ENCODE data around the gene MRPL24.

MRPL24 gene

DNA sequence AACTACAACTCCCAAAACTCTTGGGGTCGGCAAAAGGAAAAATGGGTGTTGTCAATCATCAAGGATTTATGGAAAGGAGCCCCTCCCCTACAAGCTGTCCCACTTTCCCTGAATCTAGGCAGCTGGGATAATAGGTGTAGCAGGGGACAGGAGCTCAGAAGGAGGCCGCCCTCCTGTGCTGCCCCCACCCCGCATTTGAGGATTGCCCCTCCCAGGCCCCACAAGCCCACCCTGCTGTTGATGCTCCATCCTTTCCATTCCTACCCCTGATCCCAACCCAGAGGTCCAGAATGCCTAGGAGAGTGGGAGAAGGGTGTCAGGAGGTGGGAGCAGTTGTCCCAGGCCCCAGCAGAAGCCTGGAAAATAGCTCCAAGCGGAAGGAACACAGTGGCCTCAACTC is 1.9 kb upstream of the MRPL24 start:
- no peak for DNase-seq

DNA sequence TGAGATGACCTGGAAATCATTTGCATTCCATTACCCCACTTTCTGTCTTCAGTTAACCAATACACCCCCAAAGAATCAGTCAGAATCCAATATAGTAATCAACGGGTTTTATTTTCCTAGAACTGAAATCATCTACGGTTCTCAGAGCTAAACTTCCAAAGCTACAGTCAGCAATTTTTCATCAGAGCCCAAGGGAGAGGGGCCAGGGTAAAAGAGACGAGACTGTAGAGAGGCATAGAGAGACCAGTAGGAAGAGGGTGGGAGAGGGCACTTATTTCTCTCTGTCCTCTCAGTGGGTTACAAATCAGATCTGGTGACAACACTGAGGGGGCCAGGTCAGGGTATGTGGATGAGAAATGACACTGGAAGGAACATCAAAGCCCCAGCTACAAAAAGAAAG is 1.1 kb upstream of the MRPL24 start:
- DNase-seq: no peak

DNA sequence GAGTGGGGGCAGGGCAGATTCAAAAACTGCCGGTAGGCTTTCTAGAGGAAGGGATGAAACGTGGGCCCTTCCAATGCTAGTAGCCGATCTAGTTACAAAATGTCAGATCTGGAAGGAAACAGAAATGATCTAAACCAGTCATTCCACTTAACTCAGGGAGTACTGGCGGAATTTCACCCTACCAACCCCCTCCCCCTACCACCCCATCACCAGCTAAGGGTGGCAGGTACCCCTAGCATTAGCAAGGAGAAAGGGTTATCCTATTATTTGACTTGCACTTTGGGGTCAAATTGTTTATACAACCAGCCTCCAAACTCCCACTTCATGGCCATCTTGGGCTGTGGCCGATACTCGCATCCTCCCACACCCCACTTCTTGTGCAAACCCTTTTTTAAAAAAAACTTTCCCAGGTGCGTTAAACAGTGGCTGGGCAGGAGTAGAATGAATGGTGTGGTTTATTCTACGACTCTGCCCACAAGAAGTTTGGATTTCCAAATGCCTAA is 644 bp upstream of the MRPL24 start:
- no peak for DNase-seq

DNA sequence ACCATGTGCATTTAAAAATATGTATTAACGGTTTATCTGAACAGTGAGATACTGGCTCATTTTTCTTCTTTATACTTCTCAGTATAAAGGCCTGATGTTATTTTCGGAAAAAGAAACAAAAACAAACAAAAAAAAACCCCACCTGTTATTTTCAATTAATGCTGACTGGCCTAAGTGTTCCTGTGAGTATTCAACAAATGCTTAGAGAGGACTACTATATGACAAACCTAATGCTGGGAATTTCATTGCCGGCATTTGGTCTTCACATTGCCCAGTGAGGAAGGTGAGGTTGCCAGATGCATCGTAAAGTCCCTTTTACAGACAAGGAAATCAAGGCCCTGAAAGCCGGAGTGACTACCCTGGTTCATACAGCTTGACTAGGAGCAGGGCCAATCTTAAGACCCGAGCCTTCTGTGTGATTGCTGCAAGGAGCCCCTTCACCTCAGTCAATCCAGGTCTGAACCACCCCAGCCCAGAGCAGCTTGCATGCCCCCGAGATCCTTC is 599 bp downstream of the MRPL24 start:
- DNase-seq: no peak

DNA sequence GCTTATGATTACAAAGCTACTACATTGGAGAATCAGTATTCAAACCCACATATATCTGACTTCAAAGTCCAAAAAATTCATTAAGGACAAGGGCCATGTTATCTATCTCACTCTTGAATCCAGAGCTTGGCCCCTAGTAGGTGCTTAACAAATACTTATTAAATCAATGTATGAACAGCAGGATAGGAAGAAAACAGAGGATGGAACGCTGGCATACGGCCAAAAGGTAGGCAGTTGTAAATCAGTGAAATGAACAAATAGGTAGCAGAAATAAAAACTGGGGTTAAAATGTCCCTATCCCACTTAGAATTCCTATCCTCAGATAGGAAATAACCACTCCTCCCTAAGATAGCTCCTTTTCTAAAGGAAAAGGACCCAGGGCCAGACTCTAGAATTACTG is 2.0 kb downstream of the MRPL24 start:
- no peak for DNase-seq

DNA sequence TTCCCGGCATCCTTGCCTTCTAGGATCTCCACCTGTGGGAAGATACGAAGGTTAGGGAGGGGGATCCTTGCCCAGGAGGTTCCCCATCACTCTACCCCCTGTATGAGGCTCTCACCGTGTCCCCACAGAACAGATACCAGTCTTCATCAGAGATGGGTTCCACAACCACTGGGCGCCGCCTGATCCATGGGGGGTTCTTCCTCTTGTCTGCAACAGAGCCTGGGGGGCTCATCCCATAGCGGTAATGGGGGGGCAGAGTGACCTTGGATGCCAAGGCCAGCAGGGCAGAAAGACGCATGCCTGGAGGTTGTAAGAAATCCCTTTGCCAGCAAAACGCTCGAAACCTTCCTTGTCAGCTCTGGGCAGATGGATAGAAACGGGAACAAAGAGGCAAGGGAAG is 2.5 kb downstream of the MRPL24 start:
- no peak for DNase-seq

DNA sequence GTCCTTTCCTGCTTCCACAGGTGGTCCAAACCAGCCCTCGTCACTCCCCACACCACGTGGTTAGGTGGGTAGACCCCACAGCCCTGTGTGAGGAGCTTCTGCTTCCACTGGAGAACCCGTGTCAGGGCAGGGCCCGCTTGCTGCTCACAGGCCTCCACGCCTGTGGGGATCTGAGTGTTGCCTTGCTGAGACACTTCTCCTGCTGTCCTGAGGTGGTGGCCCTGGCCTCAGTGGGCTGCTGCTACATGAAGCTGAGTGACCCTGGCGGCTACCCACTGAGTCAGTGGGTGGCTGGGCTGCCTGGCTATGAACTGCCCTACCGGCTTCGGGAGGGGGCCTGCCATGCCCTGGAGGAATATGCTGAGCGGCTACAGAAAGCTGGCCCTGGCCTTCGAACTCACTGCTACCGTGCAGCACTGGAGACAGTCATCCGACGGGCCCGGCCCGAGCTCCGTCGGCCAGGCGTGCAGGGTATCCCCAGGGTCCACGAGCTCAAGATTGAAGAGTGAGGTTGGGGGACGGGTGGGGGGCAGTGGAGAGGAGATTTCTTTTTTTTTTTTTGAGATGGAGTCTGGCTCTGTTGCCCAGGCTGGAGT is 6.8 kb downstream of the MRPL24 start:
- no peak for DNase-seq

DNA sequence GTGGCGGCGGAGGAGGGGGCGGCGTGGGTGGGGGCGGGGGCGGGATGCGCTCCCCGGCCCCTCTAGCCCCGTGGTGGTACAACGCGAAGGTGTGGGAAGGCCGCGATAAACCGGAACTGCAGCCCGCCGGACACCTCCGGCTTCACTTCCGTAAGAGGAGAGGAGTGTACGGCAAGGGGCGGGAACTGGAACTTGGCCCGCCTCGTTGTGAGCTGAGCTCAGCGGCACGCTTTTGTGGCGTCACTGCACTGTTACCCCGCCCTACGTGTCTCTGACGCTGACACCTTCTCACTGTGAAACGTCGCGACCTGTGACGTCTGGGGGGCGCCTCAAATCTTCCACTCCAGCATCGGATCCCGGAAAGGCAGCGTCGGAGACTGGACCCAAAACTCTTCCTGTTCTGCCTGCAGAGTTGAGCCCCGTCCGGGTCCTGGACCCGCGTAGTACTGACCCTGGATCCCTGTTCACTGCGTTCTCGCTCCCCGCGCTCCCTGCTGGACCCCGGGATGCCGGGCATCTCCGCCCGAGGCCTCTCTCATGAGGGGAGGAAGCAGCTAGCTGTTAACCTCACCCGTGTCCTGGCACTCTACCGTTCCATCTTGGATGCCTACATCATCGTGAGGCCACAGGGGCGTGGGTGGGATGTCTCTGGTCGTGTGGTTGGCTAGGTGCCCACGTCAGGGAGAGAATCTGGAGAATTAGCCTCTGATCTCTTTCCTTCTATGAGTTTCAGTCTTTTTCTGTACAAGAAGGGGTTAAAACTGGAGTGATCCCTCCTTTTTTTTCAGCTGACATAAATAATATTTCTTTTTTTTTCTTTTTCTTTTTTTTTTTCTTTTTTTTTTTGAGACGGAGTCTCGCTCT is 12.1 kb downstream of the MRPL24 start, which contains the start of gene ISG20L2:
Gene ISG20L2, minus strand, starts transcription at position 168 of the 864 bp plus-strand sequence. CDS start 1,114 bp downstream, outside the sequence.
- peak; percentile 95 for DNase-seq

DNA sequence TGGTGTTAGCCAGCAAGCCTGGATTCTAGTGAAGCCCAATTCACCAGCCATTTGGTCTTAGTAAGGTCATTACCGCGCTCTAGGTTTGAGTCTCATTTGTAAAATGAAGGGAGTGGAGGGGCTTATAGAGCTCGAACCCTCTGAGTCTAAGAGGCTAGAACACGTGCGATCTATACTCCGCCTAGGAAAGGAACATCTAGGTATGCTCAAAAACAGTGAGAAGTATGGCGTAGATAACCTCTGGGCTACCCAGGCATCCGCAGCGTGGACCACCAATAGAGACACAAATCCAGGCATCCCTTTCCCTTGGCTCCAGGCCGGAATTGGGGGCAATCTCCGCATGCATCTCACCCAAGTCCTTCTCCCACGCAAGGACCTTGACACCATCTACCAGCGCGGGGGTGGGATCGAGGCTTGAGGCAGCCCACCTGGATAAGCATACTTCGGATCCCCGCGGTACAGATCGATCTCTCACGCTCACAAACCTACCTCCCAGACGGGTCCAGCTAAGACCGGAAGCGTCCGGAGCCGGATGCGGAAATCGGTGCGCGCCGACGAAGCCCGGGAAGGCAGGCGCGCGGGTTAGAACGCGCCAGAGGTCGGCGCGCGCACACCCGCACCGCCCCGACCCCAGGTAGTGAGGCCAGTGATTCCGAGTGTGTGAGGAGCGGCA is 12.8 kb downstream of the MRPL24 start, which contains the start of gene METTL25B:
Gene METTL25B, plus strand, starts transcription at position 544 of the 673 bp plus-strand sequence. CDS start 636 bp downstream, outside the sequence.
- peak; percentile 90 for DNase-seq

DNA sequence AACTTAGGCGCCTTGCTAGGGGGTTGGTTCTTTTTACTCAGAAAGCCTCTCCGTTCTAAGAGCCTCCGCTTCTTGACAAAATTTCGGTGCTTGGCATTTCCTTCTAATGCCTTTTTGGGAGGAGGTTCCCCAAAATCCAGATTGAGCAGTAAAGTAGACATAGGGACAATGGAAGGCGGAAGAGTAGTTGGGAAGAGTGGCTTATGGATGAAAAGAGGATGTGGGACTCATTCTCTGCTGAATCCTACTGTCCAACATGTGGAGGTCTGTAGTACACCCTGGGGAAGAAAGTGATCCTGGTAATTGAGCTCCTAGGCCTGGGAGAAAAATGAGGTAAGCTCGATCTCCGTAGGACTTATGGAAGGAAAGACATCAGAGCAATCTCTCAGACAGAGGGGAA is 13.4 kb downstream of the MRPL24 start:
- DNase-seq: no peak

DNA sequence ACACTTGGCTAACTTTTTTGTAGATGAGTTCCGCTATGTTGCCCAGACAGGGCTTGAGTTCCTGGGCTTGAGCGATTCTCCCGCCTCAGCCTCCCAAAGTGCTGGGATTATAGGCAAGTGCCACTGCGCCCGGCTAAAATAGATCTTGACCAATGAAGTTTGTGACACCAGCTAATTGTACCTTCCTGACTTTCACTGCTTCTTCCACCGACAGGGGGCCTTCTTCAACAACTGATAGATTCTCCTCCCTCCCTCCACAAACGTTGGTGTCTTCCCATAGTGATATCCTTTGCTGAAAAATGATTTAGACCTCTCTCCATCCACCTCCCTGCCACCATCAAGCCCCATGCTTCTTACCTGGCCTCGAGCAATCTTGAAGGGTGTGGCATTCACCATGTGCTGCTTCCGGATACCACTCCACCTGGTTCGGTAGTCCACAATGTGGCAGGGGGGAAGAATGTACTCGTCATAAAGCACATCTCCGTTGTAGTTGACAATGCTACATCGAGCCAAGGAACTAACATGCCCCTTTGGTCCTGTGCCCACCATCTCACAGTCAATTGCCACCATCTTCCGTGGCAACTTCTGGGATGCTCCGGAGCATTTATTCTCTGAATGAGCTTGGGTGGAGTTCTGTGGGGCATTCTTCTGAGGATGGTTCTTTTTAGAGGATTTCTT is 14.2 kb downstream of the MRPL24 start:
- DNase-seq: no peak

DNA sequence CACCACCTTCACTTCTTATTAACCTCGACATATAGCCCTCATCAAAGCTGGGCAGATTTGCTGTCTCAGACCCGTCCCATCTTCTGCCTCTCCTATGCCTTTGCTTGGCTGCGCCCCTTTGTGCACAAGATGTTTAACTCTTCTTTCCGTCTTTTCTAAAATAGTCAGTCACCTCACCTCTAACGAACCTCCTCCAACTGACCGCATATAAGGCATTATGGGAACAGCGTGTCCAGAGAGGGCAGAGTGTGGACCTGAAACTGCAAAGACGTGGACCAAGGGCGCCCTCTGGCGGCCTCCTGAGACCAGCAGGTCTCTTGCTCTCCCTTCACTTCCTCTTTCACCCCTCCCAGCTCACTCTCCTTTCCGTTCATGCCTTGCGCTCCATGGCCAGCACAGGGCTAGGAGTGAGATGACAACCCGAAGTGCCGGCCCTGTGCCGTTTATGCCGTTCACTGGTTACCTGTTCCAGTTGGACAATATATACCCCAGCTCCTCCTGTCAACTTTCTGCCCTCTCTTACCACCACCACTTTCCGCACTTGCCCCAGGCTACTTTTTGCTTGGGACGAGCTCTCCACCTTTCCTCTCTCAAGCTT is 15.1 kb downstream of the MRPL24 start:
- peak; percentile 92 for DNase-seq

DNA sequence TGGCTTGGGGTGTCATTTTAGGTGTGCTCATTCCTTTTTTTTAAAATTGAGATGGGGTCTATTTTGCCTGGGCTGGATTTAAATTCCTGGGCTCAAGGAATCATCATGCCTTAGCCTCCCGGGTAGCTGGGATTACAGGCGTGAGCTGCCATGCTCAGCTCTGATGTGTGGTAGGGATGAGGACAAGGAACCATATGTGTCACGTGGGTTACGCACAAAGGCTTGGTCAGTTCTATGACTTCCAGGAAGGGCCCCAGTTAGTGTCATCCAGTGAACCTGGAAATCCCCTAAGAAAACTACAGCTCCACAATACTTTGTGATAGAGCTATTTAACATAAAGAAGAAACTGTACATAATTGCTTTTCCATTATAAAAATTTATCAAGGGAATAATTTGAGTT is 19.4 kb downstream of the MRPL24 start:
- DNase-seq: no peak

DNA sequence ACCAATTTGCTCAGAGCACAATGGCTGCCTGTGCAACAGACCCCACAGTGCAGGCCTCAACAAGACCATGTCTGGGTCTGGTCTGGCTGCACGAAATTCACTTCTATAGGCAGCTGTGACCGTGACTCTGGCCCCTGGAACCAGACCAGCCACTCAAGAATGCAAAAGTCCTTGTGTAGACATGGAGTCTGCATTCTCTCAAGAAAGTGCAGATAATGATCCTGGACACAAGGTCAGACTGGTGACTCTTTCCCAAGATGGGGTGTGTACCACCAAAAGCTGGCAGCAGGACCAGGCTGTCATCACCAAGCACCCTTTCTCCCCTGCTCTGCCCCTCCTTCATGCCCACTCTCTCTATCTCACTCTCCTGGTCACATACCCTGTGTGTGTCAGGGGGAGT is 19.8 kb downstream of the MRPL24 start:
- no peak for DNase-seq

DNA sequence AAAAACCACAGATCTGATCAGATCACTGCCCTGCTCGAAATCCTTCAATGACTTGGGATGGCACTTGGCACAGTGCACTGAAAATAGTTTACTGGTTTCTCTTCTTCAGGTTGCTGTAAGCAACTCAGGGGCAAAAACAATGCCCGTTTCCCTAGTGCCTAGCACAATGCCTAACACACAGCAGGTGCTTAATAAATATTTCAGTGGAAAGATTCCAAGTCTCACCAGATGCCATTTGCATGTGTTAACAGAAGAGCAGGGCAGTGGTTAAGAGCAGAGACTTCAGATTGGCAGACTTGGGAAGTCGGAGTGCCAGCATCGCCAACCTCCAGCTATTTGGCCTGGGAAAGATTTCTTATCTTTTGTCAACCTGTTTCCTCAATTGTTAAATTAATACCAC is 23.5 kb downstream of the MRPL24 start:
- no peak for DNase-seq

DNA sequence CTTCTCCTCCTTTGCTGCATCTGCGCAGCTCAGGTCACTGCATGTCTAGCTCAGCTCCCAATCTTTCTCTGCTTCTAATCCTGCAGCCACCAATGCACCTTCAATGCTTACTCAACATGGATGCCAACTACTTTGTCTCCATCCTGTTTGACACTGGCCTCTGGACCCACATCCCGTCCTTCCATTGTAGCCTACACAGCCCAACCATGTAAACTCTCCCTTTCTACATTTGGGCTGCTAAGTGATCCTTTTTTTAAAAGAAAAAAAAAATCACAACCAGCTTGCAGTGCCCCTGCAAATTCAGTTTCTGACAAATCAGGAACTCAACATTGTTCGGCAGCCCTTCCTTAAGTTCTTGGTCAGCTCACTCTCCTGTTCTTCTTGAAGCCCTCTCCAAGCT is 26.1 kb downstream of the MRPL24 start:
- no peak for DNase-seq

DNA sequence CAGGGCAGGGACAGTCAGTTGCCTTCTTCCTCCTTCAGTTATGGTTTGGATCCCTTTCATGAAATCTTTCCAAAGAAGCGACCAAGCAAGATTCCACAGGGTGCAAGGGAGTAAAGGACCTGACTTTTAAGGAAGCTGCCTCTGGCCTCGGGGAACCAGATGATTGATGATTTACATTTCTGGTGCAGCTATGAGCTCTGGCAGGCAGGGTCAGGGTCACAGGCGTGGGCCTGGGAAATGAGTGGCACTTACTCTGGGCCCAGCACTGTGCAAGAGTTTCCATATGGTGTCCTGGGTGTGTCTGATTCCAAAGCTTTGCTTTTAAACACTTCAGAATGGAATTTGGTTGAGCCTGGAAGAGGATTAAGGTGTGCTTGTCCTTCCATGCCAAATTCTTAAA is 28.3 kb downstream of the MRPL24 start:
- no peak for DNase-seq

DNA sequence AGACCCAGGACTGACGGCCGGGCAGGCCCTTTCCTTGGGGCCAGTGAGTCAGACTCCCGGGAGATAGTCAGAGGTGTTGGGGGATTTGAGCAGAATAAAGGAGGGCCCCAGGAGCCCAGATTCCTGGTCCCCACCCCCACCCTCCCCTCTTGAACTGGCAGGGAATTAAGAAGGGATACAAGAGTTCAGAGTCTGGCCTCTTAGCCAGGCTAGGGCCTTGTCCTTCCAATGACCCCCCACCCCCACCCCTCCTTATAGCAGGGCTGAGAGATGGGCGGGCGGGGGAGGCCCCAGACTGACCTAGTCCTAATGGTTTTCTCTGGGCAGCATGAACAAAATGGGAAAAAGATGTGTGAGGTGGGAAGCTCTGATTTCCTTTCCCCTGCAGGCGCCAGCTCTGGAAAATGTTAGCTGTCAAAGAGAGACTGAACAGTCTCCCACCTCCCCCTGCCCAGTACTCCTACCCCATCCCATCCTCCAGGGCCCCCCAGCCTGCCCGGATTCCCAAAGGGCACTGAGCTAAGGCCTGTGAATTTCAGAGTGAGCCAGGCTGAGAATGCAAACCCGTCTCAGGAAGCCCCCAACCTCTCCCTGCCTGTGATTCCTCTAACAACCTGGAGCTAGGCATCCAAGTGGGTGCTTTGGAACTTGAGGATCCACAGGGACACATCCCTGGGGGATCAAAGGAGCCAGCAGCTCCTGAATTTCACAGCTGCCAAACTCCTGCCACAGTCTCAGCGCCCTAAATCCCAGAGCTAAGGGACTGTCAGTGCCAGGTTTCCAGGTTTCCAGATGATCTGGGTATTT is 29.7 kb downstream of the MRPL24 start:
- DNase-seq: no peak

DNA sequence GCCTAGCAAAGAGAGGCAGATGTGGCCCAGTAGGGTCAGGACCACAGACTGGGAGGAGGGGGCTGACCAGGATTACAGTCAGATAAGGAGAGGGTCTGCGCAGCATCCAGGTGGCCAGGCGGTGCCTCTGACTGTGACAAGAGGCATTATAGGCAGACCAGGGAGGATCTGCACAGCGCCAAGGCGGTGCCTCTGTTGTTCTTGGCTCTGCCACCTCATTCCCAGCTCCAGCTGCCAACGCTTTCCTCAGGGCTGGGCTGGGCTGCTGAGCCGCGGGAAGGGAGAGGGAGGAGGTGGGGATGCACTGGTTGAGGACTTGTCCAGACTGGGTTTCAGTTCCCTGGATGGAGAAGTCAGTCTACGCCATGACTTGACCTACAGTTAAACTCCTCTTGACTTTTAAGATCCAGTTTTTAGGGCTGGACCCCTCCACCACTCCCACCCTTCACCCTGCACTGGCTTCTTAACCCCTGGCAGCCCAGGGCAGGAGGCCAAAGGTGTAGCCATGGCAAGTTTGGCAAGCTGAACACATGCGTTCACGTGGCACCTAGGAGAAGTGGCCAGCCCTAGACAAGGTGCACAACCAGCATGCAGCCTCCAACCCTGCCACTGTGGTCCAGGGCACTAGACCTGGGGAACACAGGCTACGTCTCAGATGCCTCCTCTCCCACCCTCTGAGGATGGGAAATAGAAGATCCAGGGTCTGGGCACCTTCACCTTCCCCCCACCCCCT is 31.0 kb downstream of the MRPL24 start:
- no peak for DNase-seq

DNA sequence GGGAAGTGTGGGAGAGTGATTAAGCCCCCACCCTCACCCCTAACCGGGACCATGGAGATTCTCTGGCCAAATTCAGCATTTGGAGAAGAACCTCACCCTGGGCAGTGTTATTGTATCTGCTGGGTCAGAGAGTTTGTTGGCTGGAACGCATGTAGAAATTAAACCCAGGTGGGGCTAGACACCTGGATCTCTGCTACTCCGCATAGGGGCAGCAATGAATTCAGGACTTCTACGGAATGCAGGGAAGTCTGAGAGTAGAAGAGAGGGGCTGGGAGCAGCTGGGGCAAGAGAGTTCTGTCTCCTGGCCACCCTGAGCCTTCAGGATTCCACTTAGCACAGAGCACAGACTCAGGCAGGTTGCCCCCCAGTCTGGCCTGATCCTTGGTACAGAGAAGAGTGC is 31.9 kb downstream of the MRPL24 start:
- no peak for DNase-seq

DNA sequence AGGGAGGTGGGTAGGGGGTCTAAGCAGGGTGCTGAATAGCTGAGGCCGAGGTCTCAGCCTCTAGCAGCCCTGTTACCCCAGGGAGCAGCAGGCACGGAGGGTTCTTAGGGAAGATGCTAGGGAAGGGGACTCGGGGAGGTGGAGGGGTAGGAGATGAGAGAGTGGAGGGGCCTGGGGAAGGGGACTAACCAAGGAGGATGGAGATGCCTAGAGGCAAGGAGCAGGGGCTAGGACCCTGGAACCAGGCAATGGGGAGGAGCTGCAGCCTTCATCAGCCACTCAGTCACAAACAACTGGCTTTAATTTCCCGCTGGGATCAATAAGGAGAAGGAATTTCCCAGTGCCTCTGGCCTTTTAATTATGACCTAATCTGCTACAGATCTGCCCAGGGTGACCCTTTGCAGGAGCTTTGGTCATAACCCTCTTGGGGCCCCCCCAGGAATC is 32.6 kb downstream of the MRPL24 start:
- DNase-seq: no peak

Measured in activated CD8-positive, alpha-beta memory T cell treated with anti-CD3 and anti-CD28 coated beads, Interleukin-2, amount 50 U/mL, for 48 hours (primary cell).